Brain microvascular endothelial cell (primary cell): ENCODE measurements around the gene CPNE4.

Source experiments
- DNase-seq: peaks from one replicate; pipeline ENCODE4 v3.0.0-alpha.2; 2020
- H3K27ac ChIP-seq: fragments of 250-450 bp; sonication (Bioruptor Pico); 2 replicates; pipeline ENCODE4 v1.5.1; 2020; ENCODE audit warnings: mild to moderate bottlenecking, moderate library complexity
- H3K27me3 ChIP-seq: fragments of 250-450 bp; sonication (Bioruptor Pico); replicated peaks from 2 replicates; pipeline ENCODE4 v1.5.1; 2020; ENCODE audit warnings: mild to moderate bottlenecking
- H3K36me3 ChIP-seq: fragments of 250-450 bp; sonication (Bioruptor Pico); replicated peaks from 2 replicates; pipeline ENCODE4 v1.5.1; 2020; ENCODE audit warnings: mild to moderate bottlenecking
- H3K4me3 ChIP-seq: 2 replicates; pipeline ENCODE4 v1.5.1; 2011; ENCODE audit warnings: low read depth, mild to moderate bottlenecking, control low read depth, low read length, moderate library complexity
- in situ Hi-C: cut with HindIII; loops from 2 replicates; pipeline ENCODE4 v1.10.0; 2017; ENCODE audit warnings: low sequenced_read_pairs, low pct_ligation_motif_present
- TF ChIP-seq, protein P1 (sequence below): IDR thresholded peaks from 2 replicates; pipeline ENCODE4 v1.5.1; 2011; ENCODE audit warnings: low read depth, mild to moderate bottlenecking, moderate library complexity, low read length, control low read depth, inconsistent platforms; ENCODE audit errors: missing control alignments

CPNE4 gene

DNA sequence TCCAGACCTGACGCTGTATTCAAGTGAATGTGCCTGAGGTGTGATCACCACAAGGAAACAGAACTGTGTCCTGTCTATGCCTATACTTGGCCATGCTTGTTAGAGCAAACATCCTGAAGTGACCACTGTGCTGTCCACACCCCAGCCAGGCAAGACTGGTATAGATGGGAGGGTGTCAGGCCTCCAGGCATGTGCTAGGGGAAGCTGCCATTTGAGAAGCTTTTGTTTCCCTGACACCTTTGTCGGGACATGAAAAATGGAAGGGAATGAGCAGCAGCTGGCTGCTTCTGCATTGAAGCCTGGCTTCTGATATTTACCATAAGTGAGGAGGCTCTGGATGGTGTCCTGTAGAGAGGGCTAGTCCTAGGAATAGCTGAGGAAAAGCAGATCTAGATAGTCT is 106.2 kb downstream of the CPNE4 start:
- no peak overlapping the region for H3K4me3 ChIP-seq
- in situ Hi-C loops: no loop called here
- TF ChIP-seq, protein P1, sequence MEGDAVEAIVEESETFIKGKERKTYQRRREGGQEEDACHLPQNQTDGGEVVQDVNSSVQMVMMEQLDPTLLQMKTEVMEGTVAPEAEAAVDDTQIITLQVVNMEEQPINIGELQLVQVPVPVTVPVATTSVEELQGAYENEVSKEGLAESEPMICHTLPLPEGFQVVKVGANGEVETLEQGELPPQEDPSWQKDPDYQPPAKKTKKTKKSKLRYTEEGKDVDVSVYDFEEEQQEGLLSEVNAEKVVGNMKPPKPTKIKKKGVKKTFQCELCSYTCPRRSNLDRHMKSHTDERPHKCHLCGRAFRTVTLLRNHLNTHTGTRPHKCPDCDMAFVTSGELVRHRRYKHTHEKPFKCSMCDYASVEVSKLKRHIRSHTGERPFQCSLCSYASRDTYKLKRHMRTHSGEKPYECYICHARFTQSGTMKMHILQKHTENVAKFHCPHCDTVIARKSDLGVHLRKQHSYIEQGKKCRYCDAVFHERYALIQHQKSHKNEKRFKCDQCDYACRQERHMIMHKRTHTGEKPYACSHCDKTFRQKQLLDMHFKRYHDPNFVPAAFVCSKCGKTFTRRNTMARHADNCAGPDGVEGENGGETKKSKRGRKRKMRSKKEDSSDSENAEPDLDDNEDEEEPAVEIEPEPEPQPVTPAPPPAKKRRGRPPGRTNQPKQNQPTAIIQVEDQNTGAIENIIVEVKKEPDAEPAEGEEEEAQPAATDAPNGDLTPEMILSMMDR: no peak
- no peaks in the 10 kb centered on the region for H3K27me3 ChIP-seq
- no peak for DNase-seq
- H3K27ac ChIP-seq: no peak overlapping the region
- no peaks in the 10 kb centered on the region for H3K36me3 ChIP-seq

DNA sequence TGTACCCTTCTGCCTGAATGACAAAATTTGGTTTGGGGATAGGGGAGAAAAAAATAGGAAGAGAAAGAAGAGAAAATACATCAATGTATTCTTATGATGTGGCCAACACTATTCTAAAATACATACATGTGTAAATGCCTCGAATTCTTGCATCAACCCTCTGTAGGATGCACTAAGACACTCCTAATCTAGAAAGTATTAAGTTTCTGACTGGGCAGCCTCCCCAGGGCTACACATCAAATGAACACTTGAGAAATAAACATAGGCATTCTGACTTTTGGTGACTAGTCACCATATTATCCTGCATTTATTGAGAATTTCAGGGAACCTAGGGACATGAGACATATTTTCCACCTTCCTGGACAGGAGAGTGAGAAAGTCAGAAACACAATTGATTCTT is 109.2 kb downstream of the CPNE4 start:
- Histone ChIP-seq H3K4me3 (no peak overlapping the region), H3K27ac (no peak overlapping the region), H3K27me3 (no peaks in the 10 kb centered on the region), H3K36me3 (no peaks in the 10 kb centered on the region)
- DNase-seq: no peak
- TF ChIP-seq, protein P1: no peak
- in situ Hi-C loops: no loop called here

DNA sequence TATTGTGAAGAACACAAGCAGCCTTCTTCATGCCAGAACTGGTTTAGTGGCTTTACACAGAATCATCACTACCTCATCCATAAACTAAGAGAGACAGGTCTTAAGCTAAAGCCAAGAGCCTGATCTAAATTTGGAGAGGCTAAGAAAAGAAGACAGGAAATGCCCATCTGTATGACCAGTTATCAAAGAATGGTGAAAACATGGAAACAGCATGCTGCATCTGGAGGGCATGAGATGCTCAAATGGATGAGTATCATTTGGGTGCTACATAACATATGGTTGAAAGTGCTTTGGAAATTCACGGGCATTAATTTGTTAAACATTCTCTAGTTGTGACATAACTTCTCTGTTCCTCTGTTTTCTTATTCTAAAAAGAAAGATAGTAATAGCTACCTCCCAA is 112.5 kb downstream of the CPNE4 start:
- Histone ChIP-seq H3K27me3 (no peaks in the 10 kb centered on the region), H3K4me3 (no peak overlapping the region), H3K36me3 (no peaks in the 10 kb centered on the region), H3K27ac (no peak overlapping the region)
- DNase-seq: no peak
- in situ Hi-C loops: no loop called here
- TF ChIP-seq, protein P1: no peak

DNA sequence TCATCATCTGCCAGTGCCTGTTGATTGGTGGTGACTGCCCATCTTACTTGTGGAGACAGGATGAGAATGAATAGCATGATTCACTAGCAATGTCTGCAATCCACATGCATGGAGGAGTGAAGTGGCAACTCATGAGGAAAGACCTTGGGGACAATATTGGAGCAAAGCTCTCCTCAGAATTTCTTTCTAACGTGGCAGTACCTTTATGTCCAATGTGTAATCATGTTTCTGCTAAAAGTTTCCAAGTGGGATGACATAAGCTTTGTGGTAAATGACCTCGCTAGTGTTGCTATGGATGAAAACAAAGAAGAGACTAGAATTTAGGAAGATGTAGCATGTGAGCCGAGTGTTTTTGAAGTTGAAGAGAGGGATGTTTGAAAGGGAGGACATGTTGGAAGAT is 117.8 kb downstream of the CPNE4 start:
- in situ Hi-C loops: no loop called here
- DNase-seq: no peak
- TF ChIP-seq, protein P1: no peak
- Histone ChIP-seq H3K27ac (no peak overlapping the region), H3K27me3 (no peaks in the 10 kb centered on the region), H3K4me3 (no peak overlapping the region), H3K36me3 (no peaks in the 10 kb centered on the region)

DNA sequence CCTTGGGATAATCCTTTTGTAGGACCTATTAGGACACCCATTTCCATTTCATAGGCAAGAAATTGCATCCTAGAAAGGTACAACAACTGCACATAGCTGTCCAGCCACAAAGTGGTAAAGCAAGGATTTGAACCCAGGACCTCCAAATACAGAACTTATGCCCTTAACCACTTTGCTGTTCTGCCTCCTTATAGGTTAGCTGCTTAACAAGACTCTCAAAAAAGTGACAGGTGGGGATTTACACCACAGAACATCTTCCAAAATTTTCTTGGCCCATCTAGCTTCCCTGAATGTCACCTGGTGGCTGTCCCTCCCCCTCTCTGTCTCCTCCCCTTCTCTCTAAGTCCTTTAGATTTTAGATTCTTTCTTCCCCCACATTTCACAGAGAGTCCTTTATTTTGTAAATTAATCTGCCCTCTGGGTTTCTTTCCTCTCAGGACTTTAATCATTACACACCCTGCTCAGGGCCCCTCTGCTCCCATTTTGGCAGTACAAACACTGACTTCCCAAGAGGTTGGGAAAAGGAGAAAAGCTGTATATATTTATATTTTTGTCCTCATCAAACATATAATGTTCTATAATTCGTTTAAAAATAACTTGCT is 120.6 kb downstream of the CPNE4 start:
- H3K27me3 ChIP-seq: no peaks in the 10 kb centered on the region
- no peak overlapping the region for H3K27ac ChIP-seq
- in situ Hi-C loops: no loop called here
- no peak for DNase-seq
- TF ChIP-seq, protein P1: no peak
- H3K36me3 ChIP-seq: no peaks in the 10 kb centered on the region
- no peak overlapping the region for H3K4me3 ChIP-seq

DNA sequence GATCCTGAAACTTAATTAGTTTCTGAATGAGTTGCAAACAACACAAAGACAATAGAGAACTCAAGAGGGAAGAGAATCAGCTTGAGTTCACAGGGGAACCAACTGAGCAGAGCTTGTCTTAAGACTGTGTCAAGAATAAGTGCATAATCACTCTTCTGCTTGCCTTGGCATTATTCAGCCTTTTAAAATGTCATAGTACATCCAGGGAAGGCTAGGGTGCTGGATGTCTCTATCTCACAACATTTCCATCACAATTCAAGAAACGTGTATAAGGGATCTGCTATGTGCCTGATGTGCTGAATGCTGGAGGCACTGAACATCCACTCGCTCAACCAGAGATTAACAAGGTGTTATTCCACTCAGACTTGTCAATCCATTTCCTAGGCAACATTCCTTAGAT is 122.6 kb downstream of the CPNE4 start:
- H3K27ac ChIP-seq: no peak overlapping the region
- H3K36me3 ChIP-seq: no peaks in the 10 kb centered on the region
- H3K4me3 ChIP-seq: no peak overlapping the region
- H3K27me3 ChIP-seq: no peaks in the 10 kb centered on the region
- TF ChIP-seq, protein P1: no peak
- in situ Hi-C loops: no loop called here
- no peak for DNase-seq
